Esophagus muscularis mucosa (tissue), 4 donors: ENCODE results near the gene CDH15. TPM values are rescaled to one million over a fixed set of nuclear protein-coding genes. Genes with fewer than 3 reads are reported as not detected.

Experiments used
- DNase-seq: peaks from one replicate; pipeline ENCODE4 v3.0.0-alpha.2; 2017; ENCODE audit errors: extremely low spot score
- H3K27ac ChIP-seq, 4 donors: fragments of 200-600 bp; sonication (generic); replicated peaks in 1 of 4; 1 replicate in 3 of 4; 2 replicates in 1 of 4; pipeline ENCODE4 v1.5.1; 2016 to 2019; ENCODE audit warnings: mild to moderate bottlenecking in 1 of 4
- H3K27me3 ChIP-seq, 4 donors: fragments of 200-600 bp; sonication (generic); one replicate each; pipeline versions ENCODE4 v1.5.1 to v1.6.0; 2016 to 2019
- H3K36me3 ChIP-seq, 4 donors: fragments of 200-600 bp; sonication (generic); one replicate each; pipeline ENCODE4 v1.5.1; 2016 to 2019
- H3K4me1 ChIP-seq, 4 donors: fragments of 200-600 bp; sonication (generic); one replicate each; pipeline ENCODE4 v1.5.1; 2016 to 2019
- H3K4me3 ChIP-seq, 4 donors: fragments of 200-600 bp; sonication (generic); 1 replicate in 2 of 4; 2 replicates in 2 of 4; pipeline ENCODE4 v1.5.1; 2016 to 2019; ENCODE audit warnings: mild to moderate bottlenecking in 4 of 4, moderate library complexity in 1 of 4
- H3K9me3 ChIP-seq, 4 donors: fragments of 200-600 bp; sonication (generic); 1 replicate in 3 of 4; 2 replicates in 1 of 4; pipeline ENCODE4 v1.5.1; 2016 to 2019
- CTCF ChIP-seq, 3 experiments: fragments of 200-600 bp in 2 of 3; fragments of 450-650 bp in 1 of 3; sonication (generic) in 2 of 3; IDR thresholded peaks; one replicate each; pipeline ENCODE4 v1.5.1; 2017 to 2019; ENCODE audit warnings: antibody characterized with exemption in 3 of 3, mild to moderate bottlenecking in 2 of 3, moderate library complexity in 1 of 3
- EP300 ChIP-seq: sonication (generic); formaldehyde crosslinking; IDR thresholded peaks from one replicate; pipeline ENCODE4 v1.6.1; 2017; ENCODE audit warnings: antibody characterized with exemption
- POLR2A ChIP-seq: fragments of 450-650 bp; IDR thresholded peaks from one replicate; pipeline ENCODE4 v1.6.1; 2017; ENCODE audit warnings: antibody characterized with exemption, moderate library complexity, mild to moderate bottlenecking, low read depth
- POLR2AphosphoS5 ChIP-seq, 2 donors: sonication (generic); formaldehyde crosslinking; IDR thresholded peaks; one replicate each; pipeline ENCODE4 v1.6.1; 2017; ENCODE audit warnings: antibody characterized with exemption in 2 of 2
- WGBS: methylation state at CpG from one replicate; pipeline ENCODE4 v1.1.5; 2018; 5-methylcytosine and 5-hydroxymethylcytosine counted together
- intact Hi-C: fragments of 100-400 bp; cut with DNase I; formaldehyde crosslinking; loops from one replicate; pipeline ENCODE4 v1.15.1; 2023
- total RNA-seq, 4 donors: library from RNA; depleted of rRNA; stranded (reverse); fragments of >200 nt; gene quantifications; one replicate each; pipeline versions ENCODE4 v1.1.0 to v1.2.1, GENCODE V29; 2016

Gene CDH15
- total RNA-seq, 4 donors from 2014 or later, result under 0.01 to 0.17 (median 0.13) TPM; not detected in 1

DNA sequence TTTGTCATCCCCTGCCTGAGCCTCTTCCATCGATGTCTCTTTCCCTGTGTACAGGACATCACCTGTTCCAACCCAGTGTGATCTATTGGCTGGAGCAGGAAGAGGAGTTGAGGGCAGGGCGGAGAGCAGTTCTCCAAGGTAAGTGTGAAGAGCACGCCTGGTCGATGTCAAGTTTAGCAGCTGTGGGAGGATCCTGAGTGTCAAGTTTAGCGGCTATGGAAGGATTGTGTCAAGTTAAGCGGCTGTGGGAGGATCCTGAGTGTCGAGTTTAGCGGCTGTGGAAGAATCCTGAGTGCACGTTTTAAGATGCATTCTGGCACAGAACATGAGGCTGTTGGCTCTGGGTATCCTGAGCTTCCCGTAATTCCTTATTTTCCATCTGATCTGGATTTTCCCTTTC lies 53.1 kb downstream of the CDH15 start:
- Histone ChIP-seq H3K27ac (no peak overlapping the region), H3K4me1 (peaks cover 0 to 4% (median 0%) of the 10 kb centered on the region in 4 donors), H3K9me3 (no peaks in the 10 kb centered on the region), H3K36me3 (peaks cover 58 to 96% (median 90%) of the 10 kb centered on the region in 4 donors), H3K4me3 (no peak overlapping the region), H3K27me3 (no peaks in the 10 kb centered on the region)
- 94% methylated on average over 10 of the region's 10 CpGs for WGBS
- DNase-seq, result no peak
- intact Hi-C loops, result no loop called here
- TF ChIP-seq EP300 (no peak), POLR2A (no peak), POLR2AphosphoS5 (IDR thresholded peaks at IDR 0.05) (no peak), CTCF (IDR thresholded peaks at IDR 0.05) (no peak)

DNA sequence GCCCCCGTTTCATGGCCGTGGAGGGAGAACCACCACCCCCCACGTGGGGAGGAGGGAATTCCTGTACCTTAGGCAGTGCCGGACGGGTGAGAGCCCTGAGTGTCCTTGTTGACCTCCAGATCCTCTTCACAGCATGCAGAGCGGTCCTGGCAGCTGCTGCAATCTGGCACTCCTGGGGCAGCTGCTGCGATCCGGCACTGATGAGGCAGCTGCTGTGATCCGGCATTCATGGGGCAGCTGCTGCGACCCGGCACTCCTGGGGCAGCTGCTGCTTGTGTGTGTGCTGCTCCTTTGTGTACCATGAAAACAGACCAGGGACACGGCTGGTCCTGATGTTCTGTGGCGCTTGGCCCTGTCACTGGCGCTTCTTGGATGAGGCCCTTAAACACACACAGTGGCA lies 58.7 kb downstream of the CDH15 start:
- Histone ChIP-seq H3K4me1 (no peaks in the 10 kb centered on the region), H3K4me3 (no peak overlapping the region), H3K9me3 (no peaks in the 10 kb centered on the region), H3K36me3 (peaks cover 50 to 92% (median 87%) of the 10 kb centered on the region in 4 donors), H3K27me3 (no peaks in the 10 kb centered on the region), H3K27ac (no peak overlapping the region)
- DNase-seq, result no peak
- intact Hi-C loops, result no loop called here
- no peak for TF ChIP-seq POLR2A
- TF ChIP-seq POLR2AphosphoS5 (IDR thresholded peaks at IDR 0.05), result no peak
- TF ChIP-seq EP300, result no peak
- no peak for TF ChIP-seq CTCF (IDR thresholded peaks at IDR 0.05)
- WGBS, result 66% methylated on average over 6 of the region's 14 CpGs

DNA sequence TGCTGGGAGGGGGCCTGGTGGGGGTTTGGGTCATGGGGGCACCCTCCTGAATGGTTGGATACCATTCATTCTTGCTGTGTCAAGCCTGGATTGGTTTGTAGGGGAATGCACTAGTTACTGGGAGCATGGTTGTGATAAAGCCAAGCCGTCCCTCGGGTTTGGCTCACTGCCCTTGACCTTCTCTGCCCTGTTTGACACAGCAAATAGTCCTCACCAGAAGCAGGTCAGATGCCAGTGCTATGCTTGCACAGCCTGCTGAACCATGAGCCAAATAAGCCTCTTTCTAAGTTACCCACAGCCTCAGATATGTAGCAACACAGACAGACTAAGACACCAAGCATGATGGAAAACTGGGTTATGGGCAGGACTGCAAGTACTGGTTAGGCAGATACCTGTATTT lies 60.6 kb downstream of the CDH15 start:
- TF ChIP-seq CTCF (IDR thresholded peaks at IDR 0.05), result no peak
- no peak for TF ChIP-seq POLR2A
- no peak for TF ChIP-seq EP300
- no peak for TF ChIP-seq POLR2AphosphoS5 (IDR thresholded peaks at IDR 0.05)
- 93% methylated on average over 2 of the region's 2 CpGs for WGBS
- no peaks in the 10 kb centered on the region for H3K9me3 ChIP-seq
- intact Hi-C loops, result no loop called here
- no peak overlapping the region for H3K27ac ChIP-seq
- no peaks in the 10 kb centered on the region for H3K4me1 ChIP-seq
- no peak overlapping the region for H3K4me3 ChIP-seq
- peaks cover 31 to 76% (median 69%) of the 10 kb centered on the region in 4 donors for H3K36me3 ChIP-seq
- no peak for DNase-seq
- no peaks in the 10 kb centered on the region for H3K27me3 ChIP-seq

DNA sequence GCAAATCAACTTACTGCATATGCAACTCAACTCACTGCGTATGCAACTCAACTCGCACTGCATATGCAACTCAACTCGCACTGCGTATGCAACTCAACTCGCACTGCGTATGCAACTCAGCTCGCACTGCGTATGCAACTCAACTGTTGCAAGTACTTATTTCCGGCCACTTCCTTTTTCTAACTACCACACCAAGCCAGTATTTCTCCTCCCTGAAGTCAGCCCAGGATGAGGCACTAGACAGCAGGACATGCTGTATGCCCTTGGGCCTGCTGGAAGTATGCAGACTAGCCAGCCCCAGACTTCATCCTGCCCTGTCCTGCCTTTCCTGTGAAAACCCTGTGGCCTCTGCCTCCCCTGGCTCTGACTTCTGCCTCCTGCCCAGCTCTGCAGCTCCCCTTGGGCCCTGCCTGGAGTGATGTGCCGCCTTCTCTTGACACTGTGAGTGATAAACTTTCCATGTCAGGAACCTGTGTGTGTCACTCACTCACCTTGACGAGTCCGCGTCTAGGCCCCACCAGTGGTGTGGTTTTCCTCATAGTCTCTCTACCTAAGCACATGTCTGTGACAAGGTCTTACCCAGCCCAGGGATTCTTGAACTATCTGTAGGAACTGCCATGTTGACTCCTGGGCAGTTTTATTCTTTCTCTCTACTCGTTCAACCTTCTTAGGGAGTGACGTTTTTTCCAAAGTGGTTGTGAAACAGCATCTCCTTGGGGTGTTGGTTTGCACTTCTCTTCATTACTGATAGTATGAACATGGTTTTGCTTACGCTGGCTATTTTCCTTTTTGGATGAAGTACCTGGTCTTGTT lies 62.3 kb downstream of the CDH15 start:
- H3K36me3 ChIP-seq, result peaks cover 18 to 58% (median 51%) of the 10 kb centered on the region in 4 donors
- no peak overlapping the region for H3K4me3 ChIP-seq
- H3K27ac ChIP-seq, result no peak overlapping the region
- intact Hi-C loops, result no loop called here
- WGBS, result 94% methylated on average over 16 of the region's 16 CpGs
- no peaks in the 10 kb centered on the region for H3K9me3 ChIP-seq
- H3K4me1 ChIP-seq, result no peaks in the 10 kb centered on the region
- DNase-seq, result no peak
- no peaks in the 10 kb centered on the region for H3K27me3 ChIP-seq
- no peak for TF ChIP-seq CTCF (IDR thresholded peaks at IDR 0.05)

DNA sequence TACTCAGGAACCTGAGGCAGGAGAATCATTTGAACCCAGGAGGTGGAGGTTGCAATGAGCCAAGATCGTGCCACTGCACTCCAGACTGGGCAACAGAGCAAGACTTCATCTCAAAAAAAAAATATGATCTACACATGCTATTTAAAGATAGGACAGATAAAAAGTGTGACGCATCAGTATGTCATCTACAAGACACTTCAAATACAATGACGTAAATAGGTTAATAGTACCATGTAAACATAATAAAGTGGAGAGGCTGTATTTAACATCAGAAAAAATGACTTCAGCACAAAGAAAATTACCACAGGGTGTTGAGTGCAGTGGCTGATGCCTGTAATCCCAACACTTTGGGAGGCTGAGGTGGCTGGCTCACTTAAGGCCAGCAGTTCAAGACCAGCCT lies 66.2 kb downstream of the CDH15 start:
- Histone ChIP-seq H3K9me3 (no peaks in the 10 kb centered on the region), H3K36me3 (peaks cover 0 to 19% (median 13%) of the 10 kb centered on the region in 4 donors), H3K4me3 (no peak overlapping the region), H3K27ac (no peak overlapping the region), H3K4me1 (peaks cover 4 to 18% (median 16%) of the 10 kb centered on the region in 4 donors), H3K27me3 (no peaks in the 10 kb centered on the region)
- 88% methylated on average over 3 of the region's 3 CpGs for WGBS
- intact Hi-C loops, result no loop called here
- no peak for TF ChIP-seq POLR2A
- TF ChIP-seq EP300, result no peak
- no peak for TF ChIP-seq POLR2AphosphoS5 (IDR thresholded peaks at IDR 0.05)
- no peak for TF ChIP-seq CTCF (IDR thresholded peaks at IDR 0.05)
- DNase-seq, result no peak
